ENCODE data around the gene MAP1B. TPM values are rescaled to one million over a fixed set of nuclear protein-coding genes. Genes with fewer than 3 reads are reported as not detected.

MAP1B gene
- polyA plus RNA-seq, 3 donors = 0.02 TPM; not detected in 2

- H3K27ac Mint-ChIP-seq = no peak overlapping the region
Observed at GRCh38 chr5:72255670-72256069, 148.4 kb downstream of the MAP1B start.

GRCh38 chr5:72256536-72256935 lies 149.3 kb downstream of the MAP1B start:
- Histone ChIP-seq H3K4me2 (replicated peaks; ENCODE audit: extremely low read depth, low read length, poor library complexity, severe bottlenecking) (no peak overlapping the region), H3K4me3 (replicated peaks in 1 of 3; ENCODE audit: low read depth in 2 of 3, low read length in 3 of 3) (no peak overlapping the region), H4K20me1 (ENCODE audit: insufficient read depth, low read length) (no peaks in the 10 kb centered on the region), H3K4me1 (ENCODE audit: control insufficient read depth in 1 of 2, insufficient read depth in 2 of 2, low read length in 2 of 2) (peaks cover 0 to 2% of the 10 kb centered on the region in 2 donors), H2AFZ (ENCODE audit: insufficient read depth, low read depth, low read length, poor library complexity, severe bottlenecking) (no peak overlapping the region), H3K9me3 (replicated peaks in 1 of 2; ENCODE audit: control insufficient read depth in 1 of 2, insufficient read depth in 1 of 2, low read length in 2 of 2) (no peaks in the 10 kb centered on the region), H3K36me3 (replicated peaks in 1 of 2; ENCODE audit: control insufficient read depth in 1 of 2, insufficient read depth in 2 of 2, low read length in 2 of 2) (peaks cover 6 to 8% of the 10 kb centered on the region in 2 donors), H3K79me2 (ENCODE audit: insufficient read depth, low read length) (no peaks in the 10 kb centered on the region), H3K27me3 (ENCODE audit: control insufficient read depth in 2 of 2, insufficient read depth in 2 of 2, low read length in 2 of 2) (no peaks in the 10 kb centered on the region), H3K9ac (ENCODE audit: insufficient read depth, low read length, poor library complexity, severe bottlenecking) (no peak overlapping the region), H3K27ac (ENCODE audit: low read depth in 1 of 2, low read length in 2 of 2) (no peak overlapping the region)
- Mint-ChIP-seq H3K27ac (no peak overlapping the region), H3K36me3 (peaks cover 16 to 23% of the 10 kb centered on the region in 2 donors), H3K4me1 (peaks cover 11% of the 10 kb centered on the region), H3K4me3 (no peak overlapping the region), H3K9me3 (no peaks in the 10 kb centered on the region), H3K27me3 (ENCODE audit: low read depth in 3 of 3) (peaks cover 0 to 2% (median 0%) of the 10 kb centered on the region in 3 donors)
- WGBS (ENCODE audit: insufficient coverage) = no CpG with 5 or more reads among the region's 2 CpGs
- intact Hi-C loops (cut with micrococcal nuclease) = no loop called here
- DNase-seq = no peak
- no peak for TF ChIP-seq CTCF (IDR thresholded peaks at IDR 0.05)

More at GRCh38 chr5:72255670-72256069, 148.4 kb downstream of the MAP1B start:
- H3K36me3 ChIP-seq (replicated peaks in 1 of 2; ENCODE audit: control insufficient read depth in 1 of 2, insufficient read depth in 2 of 2, low read length in 2 of 2) = peaks cover 6 to 7% of the 10 kb centered on the region in 2 donors
- TF ChIP-seq CTCF (IDR thresholded peaks at IDR 0.05) = no peak
- no peaks in the 10 kb centered on the region for H3K79me2 ChIP-seq (ENCODE audit: insufficient read depth, low read length)
- no peak overlapping the region for H3K4me3 ChIP-seq (replicated peaks in 1 of 3; ENCODE audit: low read depth in 2 of 3, low read length in 3 of 3)
- no peaks in the 10 kb centered on the region for H4K20me1 ChIP-seq (ENCODE audit: insufficient read depth, low read length)
- H3K27me3 ChIP-seq (ENCODE audit: control insufficient read depth in 2 of 2, insufficient read depth in 2 of 2, low read length in 2 of 2) = no peaks in the 10 kb centered on the region
- Mint-ChIP-seq H3K36me3 (peaks cover 16 to 22% of the 10 kb centered on the region in 2 donors), H3K9me3 (no peaks in the 10 kb centered on the region), H3K27me3 (ENCODE audit: low read depth in 3 of 3) (no peaks in the 10 kb centered on the region), H3K4me3 (no peak overlapping the region), H3K4me1 (peaks cover 11% of the 10 kb centered on the region)
- no peak overlapping the region for H3K9ac ChIP-seq (ENCODE audit: insufficient read depth, low read length, poor library complexity, severe bottlenecking)
- no CpG with 5 or more reads among the region's 2 CpGs for WGBS (ENCODE audit: insufficient coverage)
- H3K4me2 ChIP-seq (replicated peaks; ENCODE audit: extremely low read depth, low read length, poor library complexity, severe bottlenecking) = no peak overlapping the region
- H3K4me1 ChIP-seq (ENCODE audit: control insufficient read depth in 1 of 2, insufficient read depth in 2 of 2, low read length in 2 of 2) = peaks cover 0 to 2% of the 10 kb centered on the region in 2 donors
- no peak overlapping the region for H3K27ac ChIP-seq (ENCODE audit: low read depth in 1 of 2, low read length in 2 of 2)
- intact Hi-C loops (cut with micrococcal nuclease) = no loop called here
- no peaks in the 10 kb centered on the region for H3K9me3 ChIP-seq (replicated peaks in 1 of 2; ENCODE audit: control insufficient read depth in 1 of 2, insufficient read depth in 1 of 2, low read length in 2 of 2)
- DNase-seq = no peak
- H2AFZ ChIP-seq (ENCODE audit: insufficient read depth, low read depth, low read length, poor library complexity, severe bottlenecking) = no peak overlapping the region

Small RNA genes within 50 kb of the gene (small RNA-seq; reads per million reads assigned to genes)
- not detected for gene MIR4803 (ENCODE audit: insufficient read length, low read depth)

Other genes with a start within 250 kb of the MAP1B start
- gene MRPS27, start 212.8 kb downstream of the MAP1B start, polyA plus RNA-seq = 10 to 100 TPM; 13.3 to 19.2 (median 15.3) TPM
- 1 to 10 TPM; 1.6 to 2.2 (median 1.8) TPM for gene PTCD2, start 212.9 kb downstream of the MAP1B start, polyA plus RNA-seq